GM23248 (cell line): ENCODE measurements around the gene SLC9A9. TPM values are rescaled to one million over a fixed set of nuclear protein-coding genes. Genes with fewer than 3 reads are reported as not detected.

ENCODE experiments used
- DNase-seq: peaks from one replicate; pipeline ENCODE4 v3.0.0-alpha.2; 2015
- H2AFZ ChIP-seq: fragments of 200-600 bp; sonication (generic); 2 replicates; pipeline ENCODE4 v1.6.1; 2016; ENCODE audit warnings: antibody characterized with exemption
- H3F3A ChIP-seq: fragments of 200-600 bp; sonication (generic); 2 replicates; pipeline ENCODE4 v1.6.1; 2016; ENCODE audit warnings: mild to moderate bottlenecking, antibody characterized with exemption, mixed run types; ENCODE audit not compliant: insufficient read depth
- H3K27ac ChIP-seq: fragments of 200-600 bp; sonication (generic); 2 replicates; pipeline ENCODE4 v1.5.1; 2016; ENCODE audit warnings: mild to moderate bottlenecking
- H3K27me3 ChIP-seq: fragments of 200-600 bp; sonication (generic); replicated peaks from 2 replicates; pipeline ENCODE4 v1.6.1; 2016; ENCODE audit warnings: mild to moderate bottlenecking; ENCODE audit not compliant: insufficient read depth
- H3K36me3 ChIP-seq: fragments of 200-600 bp; sonication (generic); 2 replicates; pipeline ENCODE4 v1.6.1; 2016; ENCODE audit warnings: low read depth, mild to moderate bottlenecking
- H3K4me1 ChIP-seq: fragments of 200-600 bp; sonication (generic); 2 replicates; pipeline ENCODE4 v1.6.1; 2016; ENCODE audit warnings: mild to moderate bottlenecking; ENCODE audit not compliant: insufficient read depth
- H3K4me2 ChIP-seq: fragments of 200-600 bp; sonication (generic); one replicate; pipeline ENCODE4 v1.6.1; 2016; ENCODE audit warnings: mild to moderate bottlenecking; ENCODE audit not compliant: unreplicated experiment
- H3K4me3 ChIP-seq: fragments of 200-600 bp; sonication (generic); 2 replicates; pipeline ENCODE4 v1.5.1; 2016; ENCODE audit warnings: mild to moderate bottlenecking
- H3K79me2 ChIP-seq: fragments of 200-600 bp; sonication (generic); 2 replicates; pipeline ENCODE4 v1.6.1; 2016; ENCODE audit warnings: mild to moderate bottlenecking; ENCODE audit not compliant: insufficient read depth
- H3K9ac ChIP-seq: fragments of 200-600 bp; sonication (generic); 2 replicates; pipeline ENCODE4 v1.6.1; 2016; ENCODE audit warnings: mild to moderate bottlenecking
- H3K9me2 ChIP-seq: fragments of 200-600 bp; sonication (generic); 2 replicates; pipeline ENCODE4 v1.6.1; 2016; ENCODE audit warnings: mixed run types, mild to moderate bottlenecking, moderate library complexity; ENCODE audit not compliant: insufficient read depth
- H3K9me3 ChIP-seq: fragments of 200-600 bp; sonication (generic); one replicate; pipeline ENCODE4 v1.6.1; 2017; ENCODE audit warnings: low read depth
- H4K20me1 ChIP-seq: fragments of 200-600 bp; sonication (generic); 2 replicates; pipeline ENCODE4 v1.6.0; 2016; ENCODE audit not compliant: insufficient read depth
- EZH2 ChIP-seq: fragments of 200-600 bp; sonication (generic); IDR thresholded peaks from 2 replicates; pipeline ENCODE4 v1.6.1; 2018; ENCODE audit warnings: antibody characterized with exemption, mild to moderate bottlenecking; ENCODE audit not compliant: insufficient read depth, poor library complexity, severe bottlenecking
- EZH2phosphoT487 ChIP-seq: fragments of 200-600 bp; sonication (generic); IDR thresholded peaks from 2 replicates; pipeline ENCODE4 v1.6.1; 2018; ENCODE audit warnings: antibody characterized with exemption, moderate library complexity, mild to moderate bottlenecking, low read depth; ENCODE audit not compliant: insufficient read depth
- WGBS, 2 experiments: methylation state at CpG; one replicate each; pipeline ENCODE4 v1.1.6; 2015 to 2017; ENCODE audit warnings: low lambda C conversion rate in 2 of 2, low coverage in 1 of 2; ENCODE audit errors: missing lambda C conversion rate in 2 of 2; 5-methylcytosine and 5-hydroxymethylcytosine counted together
- in situ Hi-C: fragments of 300-500 bp; cut with MboI; formaldehyde crosslinking; loops from 2 replicates; pipeline ENCODE4 v1.15.0; 2020
- polyA plus RNA-seq: library from polyadenylated mRNA; unstranded; fragments of >200 nt; fragmentation: Nextera tagmentation; extraction: Ambion mirVana; gene quantifications from 2 replicates; pipeline ENCODE4 v1.2.1, GENCODE V29; 2016
- total RNA-seq: library from RNA; depleted of rRNA; stranded (reverse); fragments of >200 nt; shearing (Covaris generic); gene quantifications from 2 replicates; pipeline ENCODE4 v1.2.3, GENCODE V29; 2014

SLC9A9 gene
- total and polyA plus RNA-seq, 2 experiments from 2014 or later, result 2.8 to 3.2 TPM

- no peak overlapping the region for H3K4me2 ChIP-seq
- H4K20me1 ChIP-seq, result no peaks in the 10 kb centered on the region
- peaks cover 4% of the 10 kb centered on the region for H3K4me1 ChIP-seq
- DNase-seq, result peak; percentile 19
- H3K27ac ChIP-seq, result no peak overlapping the region
- TF ChIP-seq EZH2phosphoT487, result no peak
- no peak for TF ChIP-seq EZH2
- no peaks in the 10 kb centered on the region for H3K27me3 ChIP-seq
- no peak overlapping the region for H3K9ac ChIP-seq
- H3K79me2 ChIP-seq, result no peaks in the 10 kb centered on the region
- in situ Hi-C loops, result no loop called here
- H3K9me3 ChIP-seq, result no peaks in the 10 kb centered on the region
- 100% methylated on average over 1 of the region's 1 CpG for WGBS, 2 experiments
- peaks cover 13% of the 10 kb centered on the region; the same call in 1 of the 2 replicates for H3F3A ChIP-seq
- H3K9me2 ChIP-seq, result no peaks in the 10 kb centered on the region
- no peak overlapping the region for H2AFZ ChIP-seq
- no peak overlapping the region for H3K4me3 ChIP-seq
- H3K36me3 ChIP-seq, result no peaks in the 10 kb centered on the region
Observed at GRCh38 chr3:143307613-143308183, 540.6 kb downstream of the SLC9A9 start.

DNA sequence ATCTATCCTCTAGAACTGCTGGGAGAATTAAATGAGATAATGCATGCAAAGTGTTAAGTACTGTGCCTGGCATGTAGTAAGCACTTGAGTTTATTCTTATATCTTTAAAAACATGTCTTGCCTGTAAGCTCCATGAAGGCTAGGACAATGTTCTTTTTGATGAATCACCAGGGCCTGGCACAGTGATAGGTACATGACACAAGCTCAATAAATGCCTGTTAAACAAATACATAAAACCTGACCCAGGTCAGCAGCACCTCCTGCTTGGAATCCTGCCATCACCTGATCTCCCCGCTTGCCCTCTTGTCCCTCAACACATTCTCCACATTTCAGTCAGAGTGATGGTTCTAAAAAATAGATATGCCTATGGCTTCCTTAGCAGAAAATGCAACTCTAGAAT lies 541.9 kb downstream of the SLC9A9 start:
- Histone ChIP-seq H3K79me2 (no peaks in the 10 kb centered on the region), H3K9ac (no peak overlapping the region), H3K9me2 (no peaks in the 10 kb centered on the region), H3K4me1 (peaks cover 12% of the 10 kb centered on the region), H3K27ac (no peak overlapping the region), H3K27me3 (no peaks in the 10 kb centered on the region), H2AFZ (no peak overlapping the region), H3K36me3 (no peaks in the 10 kb centered on the region), H3K9me3 (no peaks in the 10 kb centered on the region), H3K4me2 (no peak overlapping the region), H3K4me3 (no peak overlapping the region), H3F3A (peaks cover 23% of the 10 kb centered on the region; the same call in 1 of the 2 replicates), H4K20me1 (no peaks in the 10 kb centered on the region)
- TF ChIP-seq EZH2 (no peak), EZH2phosphoT487 (no peak)
- no peak for DNase-seq
- in situ Hi-C loops, result no loop called here
- 100% methylated on average over 1 of the region's 1 CpG for WGBS, 2 experiments

DNA sequence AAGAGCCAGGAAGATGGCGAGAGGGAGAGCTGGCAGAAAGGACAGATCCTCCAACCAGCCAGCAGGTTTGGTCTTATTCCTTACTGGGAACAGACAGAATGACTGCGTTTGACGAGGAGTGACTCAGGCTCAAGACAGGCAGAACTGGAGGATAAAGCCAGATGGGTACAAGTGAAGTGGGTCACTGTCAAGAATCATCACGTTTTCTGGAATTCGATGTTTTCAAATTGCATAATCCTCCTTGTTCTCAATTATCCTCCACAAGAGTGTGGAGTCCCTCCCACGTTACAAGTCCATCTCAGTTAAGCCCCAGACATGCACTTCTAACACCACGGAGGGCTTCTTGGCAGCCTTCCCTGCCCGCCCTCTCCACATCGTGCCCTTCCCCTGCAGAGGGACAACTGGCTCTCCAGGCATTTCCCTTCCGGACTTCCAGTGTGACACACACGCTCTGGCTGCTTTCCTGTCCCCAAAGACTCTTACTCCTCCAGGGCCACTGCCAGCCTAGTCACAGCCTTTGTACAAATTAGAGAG lies 545.6 kb downstream of the SLC9A9 start:
- no peaks in the 10 kb centered on the region for H3K27me3 ChIP-seq
- H3K27ac ChIP-seq, result peak overlapping the region; percentile 62
- peak overlapping the region; percentile 29 for H3K4me2 ChIP-seq
- no peak overlapping the region for H3K9ac ChIP-seq
- H3K36me3 ChIP-seq, result no peaks in the 10 kb centered on the region
- no peaks in the 10 kb centered on the region for H3K9me2 ChIP-seq
- DNase-seq, result peak; percentile 91
- peaks cover 12% of the 10 kb centered on the region for H3K4me1 ChIP-seq
- H3K79me2 ChIP-seq, result no peaks in the 10 kb centered on the region
- 0 to 4% methylated on average over 10 to 11 of the region's 11 CpGs for WGBS, 2 experiments
- peak overlapping the region; percentile 15; the same call in 1 of the 2 replicates for H2AFZ ChIP-seq
- no peaks in the 10 kb centered on the region for H3K9me3 ChIP-seq
- H3K4me3 ChIP-seq, result peak overlapping the region; percentile 33; the same call in 1 of the 2 replicates
- no peaks in the 10 kb centered on the region for H4K20me1 ChIP-seq
- in situ Hi-C loops, result no loop called here
- no peak for TF ChIP-seq EZH2
- TF ChIP-seq EZH2phosphoT487, result no peak
- H3F3A ChIP-seq, result peaks cover 25% of the 10 kb centered on the region; the same call in 1 of the 2 replicates

DNA sequence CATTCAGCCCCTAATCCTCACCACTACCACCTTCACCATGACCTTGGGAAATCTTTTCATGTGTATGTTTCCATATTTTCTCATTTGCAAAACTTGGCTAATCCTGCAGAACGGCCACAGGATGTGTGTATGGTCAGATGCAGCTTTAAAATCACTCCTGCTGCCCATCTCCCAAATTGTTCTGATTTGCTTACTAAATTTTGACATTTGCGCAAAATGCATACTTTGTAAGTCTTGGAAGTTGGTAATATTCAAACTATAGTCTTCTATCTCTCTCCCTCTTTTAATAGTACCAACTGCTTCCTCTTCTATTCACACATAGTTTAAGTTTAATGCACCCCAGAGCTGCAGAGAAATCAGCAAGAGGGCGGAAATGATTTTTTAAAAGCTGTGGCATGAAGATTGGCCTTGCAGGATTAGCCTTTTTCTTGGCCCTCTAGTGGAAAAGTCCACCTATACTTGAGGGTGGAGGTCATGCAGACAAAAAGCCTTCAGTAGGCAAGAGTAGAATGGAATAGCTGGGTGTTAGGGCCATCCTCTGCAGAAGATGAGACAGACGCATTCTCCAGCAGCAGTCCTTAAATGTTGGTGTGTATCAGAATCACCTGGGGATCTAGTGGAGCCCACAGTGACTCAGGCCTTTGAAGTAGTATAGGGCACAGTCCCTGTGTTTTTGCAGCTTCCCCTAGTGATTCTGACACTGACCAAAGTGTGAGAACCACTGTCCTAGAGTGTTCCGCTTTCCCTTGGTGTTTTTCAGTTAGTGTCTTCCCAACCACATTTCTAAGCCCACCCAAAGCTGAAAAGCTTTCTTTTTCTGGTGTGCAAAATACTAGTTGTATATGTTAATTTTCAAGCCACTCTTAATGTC lies 547.0 kb downstream of the SLC9A9 start:
- H3K9me3 ChIP-seq, result no peaks in the 10 kb centered on the region
- H3K4me3 ChIP-seq, result no peak overlapping the region
- no peaks in the 10 kb centered on the region for H3K9me2 ChIP-seq
- H3K79me2 ChIP-seq, result no peaks in the 10 kb centered on the region
- no peak for DNase-seq
- H3K36me3 ChIP-seq, result no peaks in the 10 kb centered on the region
- no peak overlapping the region for H3K4me2 ChIP-seq
- no peaks in the 10 kb centered on the region for H3K27me3 ChIP-seq
- H3K9ac ChIP-seq, result no peak overlapping the region
- H3K4me1 ChIP-seq, result peaks cover 12% of the 10 kb centered on the region
- H3K27ac ChIP-seq, result no peak overlapping the region
- WGBS, 2 experiments, result 87 to 89% methylated on average over 5 of the region's 5 CpGs
- in situ Hi-C loops, result no loop called here
- TF ChIP-seq EZH2phosphoT487 (no peak), EZH2 (no peak)
- H3F3A ChIP-seq, result peaks cover 25% of the 10 kb centered on the region; the same call in 1 of the 2 replicates
- H2AFZ ChIP-seq, result no peak overlapping the region
- H4K20me1 ChIP-seq, result no peaks in the 10 kb centered on the region
